AG10803 (cell line): ENCODE results near the gene PPT2.

Experiments
- DNase-seq: peaks from one replicate; pipeline ENCODE4 v3.0.0; 2010; ENCODE audit warnings: low read depth
- H3K4me3 ChIP-seq: 2 replicates; pipeline ENCODE4 v1.5.1; 2011; ENCODE audit warnings: mild to moderate bottlenecking, low read length, control low read depth
- TF ChIP-seq, protein P1 (sequence below): conservative IDR thresholded peaks from 2 replicates; pipeline ENCODE4 v1.5.1; 2011; ENCODE audit warnings: mild to moderate bottlenecking, low read length, control low read depth, inconsistent platforms

The PPT2 gene

DNA sequence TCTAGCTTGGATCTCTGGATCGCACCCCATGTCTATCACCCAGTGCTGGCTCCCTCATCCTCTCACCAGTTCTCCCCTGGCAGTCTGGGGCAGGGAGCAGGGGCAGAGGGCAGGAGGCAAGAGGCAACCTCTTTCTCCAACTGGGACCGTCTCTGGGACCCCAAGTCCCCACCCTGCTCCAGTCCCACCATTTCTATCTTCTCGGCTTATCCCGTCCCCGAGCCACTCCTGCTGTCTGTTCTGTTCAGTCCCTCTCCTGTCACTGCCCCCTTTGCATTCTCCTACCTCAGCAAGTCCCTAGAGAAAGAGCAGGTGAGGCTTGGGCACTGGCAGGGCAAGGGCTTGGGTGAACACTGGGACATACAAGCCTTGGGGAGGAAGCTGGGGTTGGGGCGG, 44.2 kb upstream of the PPT2 start:
- no peak for DNase-seq
- TF ChIP-seq, protein P1, sequence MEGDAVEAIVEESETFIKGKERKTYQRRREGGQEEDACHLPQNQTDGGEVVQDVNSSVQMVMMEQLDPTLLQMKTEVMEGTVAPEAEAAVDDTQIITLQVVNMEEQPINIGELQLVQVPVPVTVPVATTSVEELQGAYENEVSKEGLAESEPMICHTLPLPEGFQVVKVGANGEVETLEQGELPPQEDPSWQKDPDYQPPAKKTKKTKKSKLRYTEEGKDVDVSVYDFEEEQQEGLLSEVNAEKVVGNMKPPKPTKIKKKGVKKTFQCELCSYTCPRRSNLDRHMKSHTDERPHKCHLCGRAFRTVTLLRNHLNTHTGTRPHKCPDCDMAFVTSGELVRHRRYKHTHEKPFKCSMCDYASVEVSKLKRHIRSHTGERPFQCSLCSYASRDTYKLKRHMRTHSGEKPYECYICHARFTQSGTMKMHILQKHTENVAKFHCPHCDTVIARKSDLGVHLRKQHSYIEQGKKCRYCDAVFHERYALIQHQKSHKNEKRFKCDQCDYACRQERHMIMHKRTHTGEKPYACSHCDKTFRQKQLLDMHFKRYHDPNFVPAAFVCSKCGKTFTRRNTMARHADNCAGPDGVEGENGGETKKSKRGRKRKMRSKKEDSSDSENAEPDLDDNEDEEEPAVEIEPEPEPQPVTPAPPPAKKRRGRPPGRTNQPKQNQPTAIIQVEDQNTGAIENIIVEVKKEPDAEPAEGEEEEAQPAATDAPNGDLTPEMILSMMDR, result no peak
- no peak overlapping the region for H3K4me3 ChIP-seq

DNA sequence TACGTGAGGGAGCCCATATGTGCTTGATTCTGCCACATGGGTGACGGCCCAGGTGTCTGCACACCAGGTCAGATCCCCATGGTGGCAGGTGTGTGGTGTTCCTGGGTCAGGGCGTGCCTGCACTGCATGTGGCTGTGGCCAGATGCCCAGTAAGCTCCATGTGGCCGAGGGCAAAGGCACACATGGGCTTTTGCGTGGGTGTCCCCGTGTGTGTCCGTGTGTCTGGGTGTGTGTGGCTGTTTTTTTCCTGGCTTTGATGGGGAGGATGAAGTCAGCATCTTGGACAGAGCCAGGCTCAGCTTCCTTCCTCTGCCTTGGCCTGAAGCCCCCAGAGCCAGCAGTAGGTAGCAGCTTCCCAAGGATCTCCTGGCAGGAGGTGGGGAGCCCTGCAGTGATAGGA, 43.3 kb upstream of the PPT2 start:
- no peak for DNase-seq
- H3K4me3 ChIP-seq, result no peak overlapping the region
- TF ChIP-seq, protein P1, result no peak

DNA sequence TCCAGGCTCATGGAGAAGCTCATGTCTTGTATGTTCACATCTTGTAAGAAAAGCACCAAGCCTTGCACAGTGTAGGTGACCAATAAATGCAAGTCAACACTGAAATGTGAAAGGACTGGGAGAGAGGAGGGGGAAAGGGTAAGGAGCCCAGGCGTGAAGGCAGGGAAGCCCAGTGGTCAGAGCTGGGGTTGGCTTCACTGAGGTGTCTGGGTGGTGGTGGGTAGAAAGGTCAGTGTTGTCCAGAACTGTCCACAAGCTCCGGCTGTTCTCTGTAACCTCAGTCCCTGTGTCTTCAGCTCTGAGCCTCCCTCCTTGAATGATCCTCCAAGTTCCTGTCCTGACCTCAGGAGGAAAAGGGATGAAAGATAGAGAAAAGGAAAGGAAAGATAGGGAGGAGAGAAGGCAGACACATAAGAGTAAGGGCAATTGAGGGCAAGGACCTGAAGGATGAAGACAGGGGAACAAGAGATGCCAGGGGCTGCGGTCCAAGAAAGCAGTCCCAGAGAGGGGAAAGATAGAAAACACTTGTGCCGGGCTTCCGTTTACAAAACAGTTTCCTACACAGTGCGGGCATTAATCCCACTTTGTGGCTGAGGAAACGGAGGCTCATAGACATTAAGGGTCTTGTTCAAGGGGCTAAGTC, 42.4 kb upstream of the PPT2 start:
- TF ChIP-seq, protein P1, result no peak
- H3K4me3 ChIP-seq, result no peak overlapping the region
- no peak for DNase-seq

DNA sequence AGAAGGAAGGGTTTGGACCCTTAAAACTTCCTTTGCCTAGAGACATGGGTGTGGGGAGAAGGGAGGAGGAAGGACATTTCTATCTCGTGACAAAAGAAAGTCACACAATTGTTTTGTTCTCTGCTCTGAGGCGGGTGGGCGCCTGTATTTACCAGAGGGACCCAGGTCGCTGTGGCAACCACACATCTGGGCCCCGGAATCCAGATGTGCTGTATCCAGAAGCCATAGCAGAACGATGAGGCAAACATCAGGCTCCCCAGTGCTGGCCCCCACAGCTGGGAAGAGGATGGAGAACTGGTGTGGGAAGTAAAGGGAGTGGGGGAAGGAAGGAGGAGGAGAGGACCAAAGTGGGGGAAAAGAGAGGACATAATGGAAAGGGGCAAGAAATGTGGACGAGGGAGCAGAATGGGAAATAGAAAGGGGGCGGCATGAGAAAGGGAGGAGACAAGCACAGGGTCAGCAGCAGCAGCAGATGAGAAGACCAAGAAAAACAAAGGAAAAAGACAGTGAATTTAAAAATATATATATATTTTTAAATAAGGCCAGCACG, 41.4 kb upstream of the PPT2 start:
- TF ChIP-seq, protein P1, result no peak
- peak; percentile 68 for DNase-seq

DNA sequence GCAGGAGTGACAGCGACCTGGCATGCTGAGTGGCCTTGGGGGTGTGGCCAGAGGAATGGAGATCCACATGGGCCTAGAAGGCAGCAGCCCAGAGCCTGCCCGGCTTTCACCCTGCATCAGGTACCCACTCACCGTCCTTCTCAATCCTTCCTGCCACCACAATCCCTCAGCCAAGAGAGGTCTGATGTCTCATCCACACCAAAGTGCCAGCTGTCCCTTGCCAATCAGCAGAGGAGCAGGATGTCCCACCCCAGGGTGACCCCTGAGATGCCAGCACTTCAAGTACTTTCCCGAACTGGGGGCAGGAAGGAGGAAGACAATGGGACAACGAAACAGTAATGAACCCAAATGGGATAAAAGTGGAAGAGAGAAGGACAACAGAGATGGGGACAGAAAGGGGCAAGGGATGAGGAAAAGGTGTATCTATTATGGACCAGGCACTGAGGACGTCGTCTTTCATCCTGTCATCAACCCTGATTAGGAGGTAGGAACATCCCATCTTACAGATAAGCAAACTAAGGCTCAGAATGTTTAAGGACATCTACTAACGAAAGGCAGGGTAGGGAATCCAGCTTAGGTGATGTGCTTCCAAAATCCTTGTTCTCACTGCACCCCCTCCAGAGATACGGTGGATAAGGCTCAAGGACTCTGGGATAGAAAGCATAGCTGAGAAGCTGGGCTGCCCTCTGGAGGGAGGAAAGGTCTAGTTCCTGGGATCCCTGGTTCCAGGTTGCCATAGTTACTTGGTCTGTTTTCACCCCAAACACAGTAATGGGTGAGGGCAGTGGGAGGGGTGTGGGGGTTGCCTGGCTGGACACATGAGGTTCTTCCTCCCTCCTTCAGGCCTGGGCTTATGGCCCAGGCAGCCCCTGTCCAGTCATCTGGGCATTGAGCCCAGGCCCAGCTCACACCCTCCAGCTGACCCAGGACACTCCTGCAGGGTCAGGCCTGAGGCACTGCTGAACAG, 40.3 kb upstream of the PPT2 start:
- peak; percentile 96 for DNase-seq
- no peak overlapping the region for H3K4me3 ChIP-seq
- TF ChIP-seq, protein P1, result peak; percentile 85

More for the DNA sequence above, 41.4 kb upstream of the PPT2 start:
- H3K4me3 ChIP-seq, result no peak overlapping the region

DNA sequence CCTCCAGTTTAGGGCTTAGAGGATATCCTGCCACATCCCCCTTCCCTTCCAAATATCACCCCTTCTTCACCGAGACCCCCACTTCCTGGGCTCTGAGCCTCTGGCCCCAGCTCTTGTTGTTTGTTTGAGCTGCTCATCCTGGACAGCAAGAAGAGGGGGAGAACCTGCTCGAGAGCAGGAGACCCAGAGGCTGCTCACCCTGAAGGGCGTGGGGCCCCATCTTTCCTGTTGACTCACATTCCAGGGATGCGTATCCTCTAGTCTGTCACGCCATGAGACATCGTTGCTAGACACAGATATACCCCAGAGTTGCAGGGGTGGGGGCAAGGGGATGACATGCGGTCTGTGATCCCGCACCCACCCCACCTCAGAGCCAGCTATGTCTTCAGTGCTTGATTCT, 39.1 kb upstream of the PPT2 start:
- no peak overlapping the region for H3K4me3 ChIP-seq
- TF ChIP-seq, protein P1, result no peak
- peak; percentile 87 for DNase-seq

DNA sequence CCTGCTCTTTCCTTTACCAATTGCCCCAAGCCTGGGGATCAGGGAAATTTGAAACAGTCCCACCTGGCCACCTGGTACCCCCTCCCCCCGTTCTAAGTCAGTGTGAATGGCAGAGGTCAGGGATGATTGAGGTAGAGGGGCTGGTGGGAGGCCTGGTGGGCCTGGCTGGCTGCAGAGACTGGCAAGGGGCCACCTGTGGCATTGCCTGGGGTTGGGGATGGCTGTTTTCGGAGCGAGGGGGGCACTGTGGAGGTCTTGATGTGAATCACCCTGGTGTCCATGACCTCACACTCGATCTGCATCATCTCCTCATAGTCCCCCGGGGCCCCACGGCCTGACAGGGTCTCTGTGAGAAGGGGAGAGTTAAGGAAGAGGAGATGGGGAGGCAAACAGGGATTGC, 38.3 kb upstream of the PPT2 start:
- DNase-seq, result no peak
- TF ChIP-seq, protein P1, result no peak
- no peak overlapping the region for H3K4me3 ChIP-seq
